Lower leg skin (tissue), 3 donors: Measurements from ENCODE around the gene BOD1L1.

ENCODE experiments used
- POLR2A ChIP-seq, 2 donors: fragments of 450-650 bp; IDR thresholded peaks; one replicate each; pipeline ENCODE4 v1.6.1; 2016 to 2017; ENCODE audit warnings: antibody characterized with exemption in 2 of 2, mild to moderate bottlenecking in 1 of 2, moderate library complexity in 1 of 2
- TF ChIP-seq, protein P1 (sequence below), 3 donors: fragments of 450-650 bp; IDR thresholded peaks; one replicate each; pipeline ENCODE4 v1.5.1; 2016; ENCODE audit warnings: antibody characterized with exemption in 3 of 3, mild to moderate bottlenecking in 3 of 3, moderate library complexity in 2 of 3

GRCh38 chr4:13537011-13537831 lies 90.3 kb downstream of the BOD1L1 start:
- TF ChIP-seq, protein P1, sequence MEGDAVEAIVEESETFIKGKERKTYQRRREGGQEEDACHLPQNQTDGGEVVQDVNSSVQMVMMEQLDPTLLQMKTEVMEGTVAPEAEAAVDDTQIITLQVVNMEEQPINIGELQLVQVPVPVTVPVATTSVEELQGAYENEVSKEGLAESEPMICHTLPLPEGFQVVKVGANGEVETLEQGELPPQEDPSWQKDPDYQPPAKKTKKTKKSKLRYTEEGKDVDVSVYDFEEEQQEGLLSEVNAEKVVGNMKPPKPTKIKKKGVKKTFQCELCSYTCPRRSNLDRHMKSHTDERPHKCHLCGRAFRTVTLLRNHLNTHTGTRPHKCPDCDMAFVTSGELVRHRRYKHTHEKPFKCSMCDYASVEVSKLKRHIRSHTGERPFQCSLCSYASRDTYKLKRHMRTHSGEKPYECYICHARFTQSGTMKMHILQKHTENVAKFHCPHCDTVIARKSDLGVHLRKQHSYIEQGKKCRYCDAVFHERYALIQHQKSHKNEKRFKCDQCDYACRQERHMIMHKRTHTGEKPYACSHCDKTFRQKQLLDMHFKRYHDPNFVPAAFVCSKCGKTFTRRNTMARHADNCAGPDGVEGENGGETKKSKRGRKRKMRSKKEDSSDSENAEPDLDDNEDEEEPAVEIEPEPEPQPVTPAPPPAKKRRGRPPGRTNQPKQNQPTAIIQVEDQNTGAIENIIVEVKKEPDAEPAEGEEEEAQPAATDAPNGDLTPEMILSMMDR (IDR thresholded peaks at IDR 0.05) = no peak
- no peak for TF ChIP-seq POLR2A (IDR thresholded peaks at IDR 0.05)
